GM12864 (cell line): Measurements from ENCODE around the gene EMX2.

Experiments used
- DNase-seq: peaks from one replicate; pipeline ENCODE4 v3.0.0-alpha.2; 2011; ENCODE audit warnings: low read depth
- H3K4me3 ChIP-seq: 2 replicates; pipeline ENCODE4 v1.5.1; 2011; ENCODE audit warnings: mild to moderate bottlenecking, low read depth, low read length, control low read depth
- TF ChIP-seq, protein P1 (sequence below): IDR thresholded peaks from 2 replicates; pipeline ENCODE4 v1.5.1; 2011; ENCODE audit warnings: low read depth, mild to moderate bottlenecking, moderate library complexity, low read length, control low read depth, inconsistent platforms; ENCODE audit errors: missing control alignments

EMX2 gene

DNA sequence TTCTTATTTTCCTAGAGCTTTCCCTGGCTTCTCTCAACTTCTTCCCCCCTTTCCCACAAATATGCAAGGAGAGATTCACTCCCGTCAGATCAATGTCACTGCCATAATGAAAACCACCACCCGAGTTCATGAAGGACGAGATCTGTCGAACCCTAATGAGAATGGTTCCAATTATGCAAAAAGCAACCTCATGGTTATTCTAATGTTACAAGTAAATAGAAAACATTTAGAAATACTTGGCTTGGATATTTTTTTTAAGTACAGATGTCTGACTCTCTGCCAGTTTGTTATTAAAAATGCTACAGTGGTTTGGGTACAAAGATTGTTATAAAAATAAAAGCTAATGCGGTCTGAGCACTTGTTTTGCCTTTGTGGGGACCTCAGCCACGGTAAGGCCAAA is 25.9 kb upstream of the EMX2 start:
- TF ChIP-seq, protein P1, sequence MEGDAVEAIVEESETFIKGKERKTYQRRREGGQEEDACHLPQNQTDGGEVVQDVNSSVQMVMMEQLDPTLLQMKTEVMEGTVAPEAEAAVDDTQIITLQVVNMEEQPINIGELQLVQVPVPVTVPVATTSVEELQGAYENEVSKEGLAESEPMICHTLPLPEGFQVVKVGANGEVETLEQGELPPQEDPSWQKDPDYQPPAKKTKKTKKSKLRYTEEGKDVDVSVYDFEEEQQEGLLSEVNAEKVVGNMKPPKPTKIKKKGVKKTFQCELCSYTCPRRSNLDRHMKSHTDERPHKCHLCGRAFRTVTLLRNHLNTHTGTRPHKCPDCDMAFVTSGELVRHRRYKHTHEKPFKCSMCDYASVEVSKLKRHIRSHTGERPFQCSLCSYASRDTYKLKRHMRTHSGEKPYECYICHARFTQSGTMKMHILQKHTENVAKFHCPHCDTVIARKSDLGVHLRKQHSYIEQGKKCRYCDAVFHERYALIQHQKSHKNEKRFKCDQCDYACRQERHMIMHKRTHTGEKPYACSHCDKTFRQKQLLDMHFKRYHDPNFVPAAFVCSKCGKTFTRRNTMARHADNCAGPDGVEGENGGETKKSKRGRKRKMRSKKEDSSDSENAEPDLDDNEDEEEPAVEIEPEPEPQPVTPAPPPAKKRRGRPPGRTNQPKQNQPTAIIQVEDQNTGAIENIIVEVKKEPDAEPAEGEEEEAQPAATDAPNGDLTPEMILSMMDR, result no peak
- no peak for DNase-seq
- H3K4me3 ChIP-seq, result no peak overlapping the region

GRCh38 chr10:117518246-117518645 is 24.3 kb upstream of the EMX2 start:
- TF ChIP-seq, protein P1, result no peak
- DNase-seq, result no peak
- H3K4me3 ChIP-seq, result no peak overlapping the region

DNA sequence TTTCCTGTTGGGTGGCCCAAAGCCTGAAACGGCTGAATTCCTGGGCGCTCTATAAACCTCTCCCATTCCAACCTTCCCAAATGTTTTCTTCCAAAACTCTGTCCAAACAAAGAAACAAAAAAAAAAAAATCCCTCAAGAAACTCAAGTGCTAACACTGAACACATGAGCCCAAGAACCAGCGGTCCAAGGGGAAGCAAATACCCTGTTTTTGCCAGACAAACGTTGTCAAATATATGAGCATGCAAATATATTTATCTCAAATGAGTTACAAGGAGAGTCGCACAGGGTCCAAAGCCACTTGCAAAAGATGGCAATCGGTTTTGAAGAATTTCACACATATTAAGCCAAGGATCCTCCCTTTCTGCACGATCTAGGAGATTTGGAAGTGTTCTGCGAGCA is 23.3 kb upstream of the EMX2 start:
- TF ChIP-seq, protein P1, result no peak
- no peak overlapping the region for H3K4me3 ChIP-seq
- no peak for DNase-seq

GRCh38 chr10:117519879-117520278 is 22.7 kb upstream of the EMX2 start:
- no peak for DNase-seq
- TF ChIP-seq, protein P1, result no peak
- no peak overlapping the region for H3K4me3 ChIP-seq

DNA sequence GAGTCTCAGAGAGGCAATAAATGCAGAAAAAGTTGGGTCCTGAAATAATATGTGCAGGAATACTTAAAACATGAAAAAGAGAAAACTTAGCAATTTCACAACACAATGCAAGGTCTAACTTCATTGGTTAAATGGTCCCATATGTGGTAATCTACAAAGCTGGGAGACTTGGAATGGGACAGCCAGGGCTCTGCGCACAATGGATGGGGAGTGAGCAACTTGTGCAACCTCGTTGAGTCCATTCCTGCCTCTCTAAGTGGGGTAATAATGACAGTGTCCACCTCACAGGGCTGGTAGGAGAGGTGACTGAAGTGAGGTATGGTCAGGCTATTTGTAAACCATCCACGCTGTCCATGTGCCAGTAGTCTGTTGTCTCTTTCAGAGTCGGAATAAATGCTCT is 11.8 kb upstream of the EMX2 start:
- TF ChIP-seq, protein P1, result no peak
- no peak for DNase-seq
- no peak overlapping the region for H3K4me3 ChIP-seq

GRCh38 chr10:117531371-117532002 is 11.1 kb upstream of the EMX2 start:
- no peak overlapping the region for H3K4me3 ChIP-seq
- TF ChIP-seq, protein P1, result no peak
- DNase-seq, result no peak

DNA sequence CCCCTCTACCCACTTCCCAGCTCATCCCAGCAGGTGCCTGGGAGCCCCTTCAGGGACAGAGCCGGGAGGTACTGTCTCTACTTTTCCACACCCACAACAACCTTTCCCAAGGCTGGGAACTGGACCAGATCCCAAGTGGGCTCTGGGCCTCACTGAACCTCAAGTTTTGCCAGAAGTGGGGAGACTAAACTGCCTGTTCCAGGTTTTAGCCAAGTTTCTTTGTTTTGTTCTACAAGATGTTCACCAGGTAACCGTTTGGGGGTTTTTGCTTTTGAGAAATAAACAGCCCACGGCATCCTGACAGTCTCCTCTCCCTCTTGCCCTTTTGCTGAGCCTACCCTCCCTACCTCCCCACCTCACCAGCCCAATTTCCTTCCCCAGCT is 10.6 kb upstream of the EMX2 start:
- H3K4me3 ChIP-seq, result no peak overlapping the region
- TF ChIP-seq, protein P1, result no peak
- no peak for DNase-seq
